Activated T-cell treated with anti-CD3 and anti-CD28 coated beads for 4 hours (primary cell): ENCODE data around the gene AKAP1.

Experiments used
- DNase-seq: peaks from one replicate; pipeline ENCODE4 v3.0.0-alpha.2; 2020

AKAP1 gene

GRCh38 chr17:57135026-57135788 lies 50.2 kb downstream of the AKAP1 start:
- DNase-seq: no peak

GRCh38 chr17:57135789-57136291 lies 50.8 kb downstream of the AKAP1 start:
- DNase-seq: no peak

- DNase-seq: no peak
These were observed 51.3 kb downstream of the AKAP1 start for GRCh38 chr17:57136355-57136754.

GRCh38 chr17:57138030-57138911 lies 53.2 kb downstream of the AKAP1 start:
- no peak for DNase-seq

- no peak for DNase-seq
These were observed 54.0 kb downstream of the AKAP1 start for GRCh38 chr17:57138956-57139576.

- no peak for DNase-seq
These were observed 55.3 kb downstream of the AKAP1 start for GRCh38 chr17:57140316-57140715.

- DNase-seq: no peak
These were observed 57.9 kb downstream of the AKAP1 start for GRCh38 chr17:57142925-57143324.

- DNase-seq: no peak
These were observed 58.3 kb downstream of the AKAP1 start for GRCh38 chr17:57143361-57143760.

- no peak for DNase-seq
These were observed 58.9 kb downstream of the AKAP1 start for GRCh38 chr17:57143919-57144318.

- no peak for DNase-seq
These were observed 59.5 kb downstream of the AKAP1 start for GRCh38 chr17:57144567-57144966.

- DNase-seq: no peak
These were observed 60.3 kb downstream of the AKAP1 start for GRCh38 chr17:57145347-57145746.

- DNase-seq: no peak
These were observed 61.2 kb downstream of the AKAP1 start for GRCh38 chr17:57146273-57146672.

GRCh38 chr17:57151798-57152197 lies 66.8 kb downstream of the AKAP1 start:
- no peak for DNase-seq

- DNase-seq: no peak
These were observed 68.0 kb downstream of the AKAP1 start for GRCh38 chr17:57152967-57153528.

- no peak for DNase-seq
These were observed 69.9 kb downstream of the AKAP1 start for GRCh38 chr17:57154921-57155320.

GRCh38 chr17:57158325-57158724 lies 73.3 kb downstream of the AKAP1 start:
- DNase-seq: no peak

GRCh38 chr17:57158795-57159194 lies 73.7 kb downstream of the AKAP1 start:
- DNase-seq: no peak

- DNase-seq: no peak
These were observed 75.6 kb downstream of the AKAP1 start for GRCh38 chr17:57160624-57161023.

- no peak for DNase-seq
These were observed 79.8 kb downstream of the AKAP1 start for GRCh38 chr17:57164814-57165213.

- DNase-seq: no peak
These were observed 80.7 kb downstream of the AKAP1 start for GRCh38 chr17:57165754-57166153.

GRCh38 chr17:57166803-57167202 lies 81.8 kb downstream of the AKAP1 start:
- DNase-seq: no peak

GRCh38 chr17:57168695-57169094 lies 83.6 kb downstream of the AKAP1 start:
- DNase-seq: no peak

GRCh38 chr17:57170866-57171265 lies 85.8 kb downstream of the AKAP1 start:
- DNase-seq: no peak
